HG02571 (cell line): ENCODE measurements around the gene TNFRSF21.

Experiments used
- ATAC-seq: cut with Tn5 transposase; IDR thresholded peaks from one replicate; pipeline ENCODE4 v1.9.1; 2021; ENCODE audit warnings: mild to moderate bottlenecking, moderate library complexity; ENCODE audit not compliant: unreplicated experiment

TNFRSF21 gene

DNA sequence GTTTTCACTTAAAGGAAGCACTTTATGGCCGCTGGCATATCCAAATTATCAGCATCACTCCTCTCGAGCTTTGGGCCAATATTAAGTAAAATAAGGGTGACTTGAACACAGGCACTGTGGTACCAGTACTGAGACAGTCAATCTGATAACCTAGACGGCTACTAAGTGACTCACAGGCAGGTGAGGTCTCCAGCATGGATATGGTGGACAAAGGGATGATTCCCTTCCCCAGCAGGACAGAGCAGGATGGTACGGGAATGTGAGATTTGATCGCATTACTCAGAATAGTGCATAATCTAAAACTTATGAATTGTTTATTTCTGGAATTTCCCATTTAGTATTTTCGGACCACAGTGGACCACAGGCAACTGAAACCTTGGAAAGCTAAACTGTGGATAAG is 55.7 kb downstream of the TNFRSF21 start:
- no peak for ATAC-seq

DNA sequence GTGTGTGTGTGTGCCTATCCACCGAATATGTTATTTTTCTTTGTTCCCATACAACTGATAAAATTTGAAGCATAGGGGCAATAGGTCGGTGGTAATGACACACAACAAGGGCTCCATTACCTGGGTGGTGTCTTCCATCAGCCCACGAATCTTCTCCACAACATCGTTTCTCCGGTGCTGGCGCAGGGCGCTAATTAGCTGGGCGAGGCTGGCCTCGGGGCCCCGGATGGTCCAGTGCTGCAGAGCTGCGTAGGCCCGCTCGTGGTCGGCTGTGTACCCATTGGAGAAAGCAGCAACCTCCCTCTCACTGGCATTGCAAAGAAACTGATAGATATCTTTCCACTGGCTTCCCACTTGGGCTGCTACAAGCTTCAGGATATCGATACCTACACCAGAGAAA is 56.6 kb downstream of the TNFRSF21 start:
- no peak for ATAC-seq

DNA sequence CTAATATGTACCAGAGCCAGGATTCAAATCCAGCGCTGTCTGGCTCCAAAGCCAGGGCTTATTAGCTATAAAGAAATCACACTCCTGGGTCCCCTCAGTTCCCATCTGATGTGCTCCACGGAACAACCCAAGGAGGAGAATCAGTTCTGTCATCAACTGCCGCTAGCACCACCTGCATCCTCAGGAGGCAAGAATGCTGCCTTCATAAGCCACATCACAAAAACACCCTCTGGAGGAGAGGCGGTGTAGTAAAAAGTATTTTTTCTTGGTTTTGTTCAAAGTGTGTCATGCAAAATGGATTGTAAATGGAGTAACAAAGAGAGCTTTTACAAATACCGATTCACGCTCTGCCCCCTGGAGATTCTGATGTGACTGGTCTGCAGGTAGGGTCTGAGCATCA is 57.1 kb downstream of the TNFRSF21 start:
- ATAC-seq = no peak

DNA sequence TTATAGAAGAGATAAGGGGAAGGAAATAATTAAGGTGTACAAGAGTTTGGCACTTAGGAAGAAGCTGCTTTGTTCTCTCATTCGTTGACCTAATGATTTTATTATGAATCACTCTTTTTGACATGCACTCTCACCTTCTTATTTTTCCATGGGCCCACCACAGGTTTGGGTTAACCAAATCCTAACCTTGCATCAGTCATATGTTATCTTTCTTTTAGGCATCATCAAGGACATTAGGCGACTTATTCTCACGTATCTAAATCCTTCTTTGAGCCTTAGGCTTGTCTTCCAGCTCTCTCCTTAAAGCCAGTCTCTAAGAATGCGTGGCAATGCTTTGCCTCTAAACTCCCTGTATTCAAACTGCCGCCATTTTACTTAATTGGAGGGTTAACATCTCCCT is 58.3 kb downstream of the TNFRSF21 start:
- no peak for ATAC-seq

DNA sequence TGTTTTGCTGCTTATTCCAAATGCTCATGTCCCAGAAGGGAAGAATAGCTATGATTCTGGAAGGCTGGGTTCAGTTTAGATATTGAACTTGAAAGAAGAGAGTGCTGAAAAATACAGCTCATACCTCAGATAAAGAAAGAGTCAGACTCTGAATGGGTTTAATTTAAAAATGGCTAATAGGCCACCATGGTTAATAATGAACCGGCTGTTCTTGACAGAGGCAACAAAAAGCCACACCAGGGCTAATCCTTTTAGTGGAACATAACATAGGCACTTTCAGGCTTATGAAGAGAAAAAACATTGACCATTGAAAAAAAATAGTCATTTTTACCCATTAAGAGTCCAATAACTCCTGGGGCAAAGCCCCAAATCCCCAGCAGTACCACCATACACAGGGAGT is 59.4 kb downstream of the TNFRSF21 start:
- ATAC-seq = no peak

DNA sequence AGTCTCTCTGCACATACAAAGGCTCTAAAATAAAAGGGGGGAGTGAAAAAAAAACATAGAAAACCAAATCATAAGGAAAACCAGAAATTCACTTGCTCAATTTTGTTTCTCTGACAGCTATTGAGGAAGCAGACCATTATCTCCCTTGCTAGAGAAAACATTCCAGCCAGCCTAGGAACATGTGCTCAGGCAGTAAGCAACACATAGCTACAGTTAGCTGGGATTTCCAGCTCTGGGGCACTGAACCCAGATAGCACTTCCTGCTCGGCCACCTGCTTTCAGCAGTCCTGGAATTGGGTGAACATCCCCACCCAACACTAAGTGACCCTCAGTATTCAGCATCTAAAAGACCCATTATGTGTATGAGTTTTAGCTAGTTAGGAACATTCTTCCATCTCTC is 61.3 kb downstream of the TNFRSF21 start:
- ATAC-seq = no peak

DNA sequence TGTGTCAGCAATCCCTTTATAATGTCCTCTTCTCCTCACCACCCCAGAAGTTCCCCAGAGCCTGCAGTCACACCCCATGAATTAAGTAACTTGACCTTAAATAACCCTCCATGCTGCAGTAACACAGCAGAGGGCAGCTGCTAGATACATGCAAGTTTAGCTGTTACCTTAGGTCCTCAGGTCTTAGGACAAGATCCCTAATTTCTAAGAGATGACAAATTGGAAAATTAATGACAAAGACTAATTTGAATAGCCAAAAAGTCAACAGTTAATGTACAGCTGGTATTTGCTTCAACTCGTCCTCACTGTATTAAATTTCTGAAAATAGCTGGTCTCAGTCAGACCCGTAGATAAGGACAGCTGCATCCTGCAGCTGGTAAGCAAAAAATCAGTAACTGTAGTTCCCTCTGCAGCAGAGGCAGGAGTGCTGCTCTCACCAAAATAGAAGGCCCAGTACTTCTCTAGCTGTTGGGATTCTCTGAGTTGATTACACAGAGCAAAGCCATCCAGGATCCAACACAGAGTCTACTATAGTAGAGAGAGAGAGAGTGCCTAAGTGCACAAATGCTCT is 62.4 kb downstream of the TNFRSF21 start:
- peak; percentile 49 for ATAC-seq

DNA sequence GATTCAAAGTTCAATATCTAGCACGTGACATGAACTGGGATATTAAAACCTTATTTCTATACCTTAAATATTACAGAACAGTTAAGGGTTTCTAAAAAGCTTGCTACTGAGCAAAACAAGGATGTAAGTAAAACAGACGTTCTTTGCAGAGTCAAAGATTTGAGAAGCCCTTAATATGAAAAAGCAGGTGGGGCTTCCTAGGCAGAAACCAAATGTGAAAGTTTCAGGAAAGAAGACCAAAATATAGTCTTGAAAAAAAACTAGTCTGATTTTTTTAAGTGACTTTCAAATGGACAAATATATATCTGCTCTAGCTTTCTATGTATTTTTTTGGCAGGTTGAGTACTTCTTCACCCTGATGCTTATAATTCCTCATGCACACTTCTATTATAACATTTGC is 63.2 kb downstream of the TNFRSF21 start:
- ATAC-seq = no peak

DNA sequence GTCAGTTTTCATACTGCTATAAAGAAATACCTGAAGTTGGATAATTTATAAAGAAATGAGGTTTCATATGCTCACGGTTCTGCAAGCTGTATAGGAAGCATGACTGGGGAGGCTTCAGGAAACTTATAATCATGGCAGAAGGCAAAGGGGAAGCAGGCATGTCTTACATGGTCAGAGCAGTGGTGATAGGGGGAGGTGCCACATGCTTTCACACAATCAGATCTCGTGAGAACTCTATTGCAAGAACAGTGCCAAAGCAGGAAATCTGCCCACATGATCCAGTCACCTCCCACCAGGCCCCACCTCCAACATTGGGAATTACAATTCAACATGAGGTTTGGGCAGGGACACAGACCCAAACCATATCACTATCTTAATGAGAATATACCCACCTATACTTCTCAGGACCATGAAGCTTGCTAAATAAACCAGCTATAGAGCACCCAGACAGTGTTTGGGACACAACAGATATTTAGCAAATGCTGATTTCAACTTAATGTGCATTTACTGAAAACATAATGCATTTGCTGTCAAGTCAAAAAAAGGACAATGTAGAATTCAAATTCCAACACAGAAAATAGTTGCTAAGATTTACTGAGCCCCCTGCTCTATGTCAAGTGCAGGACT is 63.8 kb downstream of the TNFRSF21 start:
- ATAC-seq = no peak

DNA sequence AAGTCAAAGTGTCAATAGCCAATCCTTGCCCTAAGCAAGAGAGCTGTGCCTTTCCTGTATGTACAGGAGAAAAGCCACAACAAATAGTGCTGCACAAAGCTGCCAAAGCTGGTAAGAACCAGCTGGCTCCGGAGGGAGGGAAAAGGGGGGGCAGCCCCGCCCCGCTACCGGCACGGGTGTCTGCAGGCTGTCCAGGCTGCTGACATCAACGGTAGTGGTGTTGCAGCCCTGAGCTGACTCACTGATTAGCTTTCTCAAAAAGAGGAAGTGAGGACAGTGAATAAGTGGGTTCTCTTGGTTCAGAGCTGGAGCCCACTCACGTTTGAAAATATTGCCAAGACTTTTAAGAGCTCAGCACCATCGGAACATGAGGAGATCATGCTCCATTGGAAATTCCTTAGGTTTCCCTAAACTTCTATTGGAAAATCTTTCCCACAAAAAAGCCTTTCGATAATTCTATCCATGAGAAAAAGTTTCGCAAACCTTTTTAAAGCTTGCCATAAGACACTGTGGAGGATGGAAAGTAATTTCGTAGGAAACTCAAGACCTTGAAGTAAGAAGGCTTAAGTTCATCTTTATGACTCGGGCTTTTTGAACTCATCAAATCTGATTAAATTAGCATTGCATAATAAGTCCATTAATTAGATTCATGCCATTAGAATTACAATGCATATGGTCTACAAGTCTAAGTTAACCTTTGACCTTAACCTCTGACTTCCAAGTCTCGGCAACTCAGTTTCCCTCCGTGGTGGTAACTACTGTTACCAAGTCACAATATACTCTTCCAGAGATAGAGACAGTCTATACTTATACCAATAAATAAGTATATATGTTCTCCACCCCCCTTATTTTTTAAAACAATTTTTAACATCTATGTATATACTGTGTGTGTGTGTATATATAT is 67.0 kb downstream of the TNFRSF21 start:
- ATAC-seq = peak; percentile 94

DNA sequence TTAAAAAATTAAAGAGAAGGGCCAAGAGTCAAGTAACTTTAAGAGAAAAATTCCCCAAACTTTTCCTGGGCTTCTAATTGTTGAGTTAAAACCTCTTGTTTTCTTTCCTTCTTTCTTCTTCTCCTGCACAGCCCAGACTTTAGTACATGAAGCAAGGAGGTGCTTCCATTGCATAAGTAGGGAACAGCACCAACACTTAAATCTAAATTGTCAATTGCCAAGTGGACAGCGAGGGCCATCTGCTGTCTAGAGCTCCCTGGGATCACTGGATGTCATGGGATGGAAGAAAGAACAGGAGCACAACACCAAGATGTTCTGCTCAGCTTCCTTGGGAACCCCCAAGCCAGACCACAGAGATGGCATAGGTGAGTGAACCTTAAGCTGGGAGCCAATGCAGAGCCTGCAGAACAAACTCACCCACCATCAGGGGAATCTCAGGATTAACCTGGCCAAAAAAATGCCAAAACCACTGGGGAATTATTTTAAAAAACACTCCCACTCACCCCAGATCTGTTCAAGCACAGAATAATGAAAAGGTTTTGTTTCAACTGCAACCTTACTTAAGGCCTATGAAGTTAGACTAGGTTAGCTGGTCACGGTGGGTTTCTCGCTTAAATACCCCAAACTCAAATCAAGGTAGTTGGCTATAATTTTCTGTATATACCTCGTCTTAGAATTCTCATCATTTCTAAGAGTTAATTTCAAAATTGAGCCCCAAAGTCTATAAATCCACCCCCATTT is 67.8 kb downstream of the TNFRSF21 start:
- ATAC-seq = no peak

DNA sequence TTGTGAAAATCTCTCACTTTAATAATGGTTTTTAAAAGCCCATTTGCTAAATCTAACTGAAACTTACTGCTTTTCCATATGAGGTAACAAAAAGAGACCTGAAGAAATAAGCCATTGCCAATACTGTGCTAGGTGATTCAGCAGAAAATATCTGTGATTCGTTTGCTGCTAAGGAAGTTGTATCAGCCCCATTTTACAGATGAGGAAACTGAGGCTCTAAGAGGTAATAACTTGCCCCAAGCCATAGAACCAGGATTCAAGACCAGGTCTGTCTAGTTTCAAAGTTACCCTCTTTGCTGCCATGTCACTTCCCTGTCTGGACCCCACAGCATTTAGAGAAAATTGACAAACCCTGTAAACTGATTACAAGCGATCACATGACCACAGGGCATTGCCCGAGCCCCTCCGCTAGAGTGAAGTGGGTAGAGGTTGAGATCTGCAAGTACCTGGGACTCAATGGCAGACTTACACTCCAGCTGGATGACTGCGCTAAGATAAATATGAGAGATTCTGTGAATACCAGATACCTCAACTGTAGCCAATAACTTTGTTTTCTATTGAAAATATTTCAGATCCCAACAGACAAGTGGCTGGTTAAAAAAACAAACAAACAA is 69.3 kb downstream of the TNFRSF21 start:
- ATAC-seq = no peak

DNA sequence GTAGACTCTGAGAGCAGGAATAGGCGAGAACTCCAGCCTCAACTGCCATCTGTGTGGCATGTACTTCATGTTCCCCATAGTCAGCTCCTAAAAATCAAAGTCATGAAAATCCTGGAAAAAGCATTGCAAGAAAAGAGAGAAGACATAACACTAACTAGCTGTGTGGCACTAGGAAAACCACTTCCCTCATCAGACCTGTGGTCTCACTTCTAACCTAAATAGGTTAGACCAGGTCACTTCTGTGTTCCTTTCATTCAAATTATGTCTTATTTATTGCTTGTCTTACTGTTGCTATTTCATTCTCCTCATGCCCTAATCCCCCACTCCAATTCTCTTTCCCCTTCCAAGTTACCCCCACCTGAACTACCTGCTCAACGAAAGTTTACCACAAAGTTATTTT is 70.2 kb downstream of the TNFRSF21 start:
- no peak for ATAC-seq

DNA sequence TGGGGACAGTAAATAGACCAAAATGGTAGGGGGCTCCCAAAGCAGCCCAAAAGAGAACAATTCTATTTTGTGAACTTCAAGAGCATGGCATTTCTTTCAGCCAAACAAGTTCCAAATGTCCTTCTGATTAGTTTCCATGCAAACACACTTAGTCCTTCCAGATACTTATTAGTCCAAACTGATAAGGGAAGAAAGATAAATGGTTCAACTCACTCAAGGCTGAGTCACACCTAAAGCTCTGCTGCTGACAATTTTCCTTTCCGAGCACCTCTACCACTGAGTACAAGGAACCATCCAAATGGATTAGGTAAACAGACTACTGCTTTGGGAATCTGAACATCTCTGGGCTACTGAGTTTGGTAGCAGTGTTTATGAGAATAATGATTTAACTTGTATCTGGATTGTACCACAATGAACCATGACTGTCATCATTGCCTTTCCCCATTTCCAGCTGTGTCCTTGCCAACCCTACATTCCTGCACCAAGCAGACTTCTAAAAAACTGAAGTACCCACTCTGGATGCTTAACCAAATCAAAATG is 71.2 kb downstream of the TNFRSF21 start:
- no peak for ATAC-seq

DNA sequence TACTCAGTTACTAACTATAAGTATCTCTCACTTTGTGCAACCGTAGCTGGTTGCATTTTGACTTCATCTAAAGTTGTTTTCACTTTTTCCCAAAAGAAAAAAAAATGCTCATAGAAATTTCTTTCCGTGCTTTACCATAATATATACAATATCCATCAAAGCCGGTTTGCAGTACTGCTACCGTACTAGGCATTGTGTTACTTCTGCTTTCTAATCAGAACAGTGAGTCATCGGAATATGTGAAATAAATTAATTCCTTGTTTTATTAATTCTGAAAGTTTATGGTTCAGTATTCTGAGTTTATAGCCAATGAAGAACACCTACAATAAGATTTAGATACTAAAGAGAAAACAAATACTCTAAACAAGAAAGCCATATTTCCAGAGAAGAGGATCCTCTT is 72.5 kb downstream of the TNFRSF21 start:
- ATAC-seq = no peak

DNA sequence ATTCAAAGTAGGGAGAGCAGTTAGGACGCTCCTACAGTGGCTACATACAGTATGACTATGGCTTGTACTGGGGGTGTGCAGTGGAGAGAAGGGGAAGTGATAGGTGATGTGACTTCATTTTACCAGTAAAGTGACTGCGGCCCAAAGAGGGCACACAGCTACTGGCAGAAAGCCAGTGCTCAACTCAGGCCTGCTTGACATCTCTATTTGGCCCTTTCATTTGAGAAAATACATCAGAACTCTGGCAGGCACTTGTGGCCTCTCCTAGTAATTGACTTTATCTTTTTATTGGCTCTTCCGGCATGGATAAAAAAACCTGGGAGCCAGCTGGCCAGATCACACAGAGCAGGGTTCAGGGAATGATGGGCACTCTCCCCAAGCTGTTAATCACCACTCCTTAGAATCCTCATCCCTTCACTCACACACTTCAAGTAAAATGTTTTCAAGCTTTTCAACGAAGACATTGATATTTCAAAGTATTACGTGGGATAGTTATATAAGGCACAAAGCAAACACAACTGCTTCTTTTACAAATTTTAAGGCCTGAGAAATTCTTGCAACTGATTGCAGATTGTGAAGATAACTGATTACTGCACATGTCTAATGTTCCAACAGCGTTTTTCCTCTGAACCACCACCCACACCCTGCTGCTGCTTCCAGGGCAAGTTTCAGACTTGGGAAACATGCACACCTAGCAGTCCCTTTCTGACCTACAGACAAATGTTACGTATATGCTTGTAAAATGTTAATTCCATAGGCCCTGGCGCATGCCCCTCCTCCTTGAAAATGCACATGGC is 73.5 kb downstream of the TNFRSF21 start:
- ATAC-seq = peak; percentile 56

DNA sequence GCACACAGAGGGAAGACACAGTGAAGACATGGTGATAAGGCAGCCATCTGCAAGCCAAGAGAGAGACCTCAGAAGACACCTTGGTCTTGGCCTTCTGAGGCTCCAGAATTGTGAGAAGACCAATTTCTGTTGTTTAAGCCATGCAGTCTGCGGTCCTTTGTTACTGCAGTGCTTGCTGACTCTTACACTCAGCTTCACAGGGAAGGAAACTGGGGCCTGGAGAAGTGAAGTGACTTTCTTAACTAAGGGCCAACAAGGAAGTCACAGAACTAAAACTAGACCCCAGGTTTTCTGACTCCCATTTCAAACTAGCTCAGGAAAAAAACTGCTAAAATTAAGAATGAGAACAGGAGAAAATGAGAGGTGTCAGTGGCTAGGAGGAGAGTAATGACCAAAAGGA is 74.3 kb downstream of the TNFRSF21 start:
- ATAC-seq = no peak

DNA sequence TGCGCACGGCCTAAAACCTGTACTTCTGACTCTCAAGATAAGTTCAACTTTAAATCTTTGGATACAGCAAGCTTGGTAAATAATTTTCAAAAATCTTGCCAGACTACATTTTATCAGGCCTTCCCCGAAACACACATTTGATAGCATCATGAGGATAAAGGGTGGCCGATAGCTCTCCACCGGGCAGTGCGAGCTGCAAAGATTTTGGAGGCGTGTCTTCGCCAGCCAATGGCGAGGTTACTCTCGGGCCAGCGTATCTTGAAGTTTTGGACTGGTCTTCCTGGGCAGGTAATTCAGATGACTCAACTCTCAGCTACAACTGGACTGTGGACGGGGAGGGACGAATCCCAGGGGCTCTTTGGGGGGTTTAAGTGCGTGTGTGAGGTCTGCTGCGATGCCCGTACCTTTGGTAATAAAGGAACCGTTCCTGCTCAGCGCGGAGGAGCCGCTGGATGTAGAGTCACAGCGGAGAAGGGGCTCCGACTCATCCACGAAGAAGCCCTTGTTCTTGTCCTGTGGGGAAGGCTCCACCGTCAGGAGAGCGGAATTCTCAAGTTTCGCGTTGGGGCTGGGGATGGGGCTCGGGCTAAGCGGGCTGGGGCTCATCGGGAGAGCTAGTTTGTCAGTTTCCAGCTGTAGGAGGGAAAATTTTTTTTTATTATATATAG is 75.3 kb downstream of the TNFRSF21 start:
- no peak for ATAC-seq

DNA sequence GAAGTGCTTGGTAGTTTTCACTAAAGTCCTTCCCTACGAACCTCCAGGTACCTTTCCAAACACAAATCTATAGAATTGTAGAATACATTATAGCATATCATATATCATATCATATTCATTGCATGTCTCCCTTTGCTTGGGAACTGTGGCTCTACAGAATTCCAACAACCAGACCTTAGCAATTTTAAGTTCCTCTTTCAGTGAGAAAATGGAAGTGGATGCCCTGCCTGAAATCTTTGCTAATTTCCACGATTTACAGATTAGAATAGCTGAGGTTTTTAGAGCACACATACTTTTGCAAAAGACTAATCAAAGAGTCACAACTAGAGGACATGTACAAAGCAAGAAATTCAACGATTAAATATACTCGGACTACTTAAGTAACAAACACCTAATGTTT is 78.6 kb downstream of the TNFRSF21 start:
- no peak for ATAC-seq
